ENCODE results near the gene SET. TPM values are rescaled to one million over a fixed set of nuclear protein-coding genes. Genes with fewer than 3 reads are reported as not detected.

Gene SET
- total RNA-seq, 4 donors from 2014 or later, result 209 to 355 (median 256) TPM

- TF ChIP-seq POLR2AphosphoS5 (IDR thresholded peaks at IDR 0.05) (no peak), POLR2A (IDR thresholded peaks at IDR 0.05) (no peak), EP300 (IDR thresholded peaks at IDR 0.05) (no peak), CTCF (IDR thresholded peaks at IDR 0.05) (no peak)
- Histone ChIP-seq H3K27ac (no peak overlapping the region), H3K4me3 (no peak overlapping the region), H3K4me1 (peaks cover 0 to 7% (median 0%) of the 10 kb centered on the region in 3 donors), H3K36me3 (peaks cover 0 to 50% of the 10 kb centered on the region in 2 donors), H3K9me3 (no peaks in the 10 kb centered on the region), H3K27me3 (no peaks in the 10 kb centered on the region)
- ATAC-seq, result no peak
- WGBS, 2 donors (ENCODE audit: low coverage in 1 of 2), result 90% methylated on average over 2 to 3 of the region's 27 CpGs
Observed at GRCh38 chr9:128729766-128730517, 40.9 kb downstream of the SET start.

GRCh38 chr9:128731093-128731492 is 42.1 kb downstream of the SET start:
- no peak for TF ChIP-seq EP300 (IDR thresholded peaks at IDR 0.05)
- no peak for TF ChIP-seq POLR2AphosphoS5 (IDR thresholded peaks at IDR 0.05)
- no peak for TF ChIP-seq POLR2A (IDR thresholded peaks at IDR 0.05)
- 78 to 88% methylated on average over 6 to 13 of the region's 13 CpGs for WGBS, 2 donors (ENCODE audit: low coverage in 1 of 2)
- Histone ChIP-seq H3K4me3 (no peak overlapping the region), H3K9me3 (no peaks in the 10 kb centered on the region), H3K36me3 (peaks cover 0 to 59% of the 10 kb centered on the region in 2 donors), H3K27ac (no peak overlapping the region), H3K4me1 (peaks cover 0 to 5% (median 0%) of the 10 kb centered on the region in 3 donors), H3K27me3 (no peaks in the 10 kb centered on the region)
- ATAC-seq, result no peak

- TF ChIP-seq POLR2AphosphoS5 (IDR thresholded peaks at IDR 0.05), result no peak
- no peak for TF ChIP-seq EP300 (IDR thresholded peaks at IDR 0.05)
- no peak for TF ChIP-seq POLR2A (IDR thresholded peaks at IDR 0.05)
- no peak for TF ChIP-seq CTCF (IDR thresholded peaks at IDR 0.05)
- H3K27me3 ChIP-seq, result no peaks in the 10 kb centered on the region
- no peak overlapping the region for H3K27ac ChIP-seq
- peaks cover 0 to 65% of the 10 kb centered on the region in 2 donors for H3K36me3 ChIP-seq
- 52 to 83% methylated on average over 5 to 6 of the region's 9 CpGs for WGBS, 2 donors (ENCODE audit: low coverage in 1 of 2)
- peaks cover 0 to 5% (median 0%) of the 10 kb centered on the region in 3 donors for H3K4me1 ChIP-seq
- no peak for ATAC-seq
- no peak overlapping the region for H3K4me3 ChIP-seq
- no peaks in the 10 kb centered on the region for H3K9me3 ChIP-seq
Observed at GRCh38 chr9:128731691-128732090, 42.7 kb downstream of the SET start.

- peaks cover 0 to 74% of the 10 kb centered on the region in 2 donors for H3K36me3 ChIP-seq
- 80 to 85% methylated on average over 10 to 11 of the region's 13 CpGs for WGBS, 2 donors (ENCODE audit: low coverage in 1 of 2)
- TF ChIP-seq POLR2AphosphoS5 (IDR thresholded peaks at IDR 0.05), result no peak
- no peak for TF ChIP-seq CTCF (IDR thresholded peaks at IDR 0.05)
- H3K4me1 ChIP-seq, result peaks cover 0 to 5% (median 0%) of the 10 kb centered on the region in 3 donors
- no peak for ATAC-seq
- no peaks in the 10 kb centered on the region for H3K27me3 ChIP-seq
- no peak overlapping the region for H3K4me3 ChIP-seq
- H3K27ac ChIP-seq, result no peak overlapping the region
- H3K9me3 ChIP-seq, result no peaks in the 10 kb centered on the region
Observed at GRCh38 chr9:128732576-128732975, 43.6 kb downstream of the SET start.

GRCh38 chr9:128733256-128733655 is 44.2 kb downstream of the SET start:
- Histone ChIP-seq H3K4me3 (no peak overlapping the region), H3K9me3 (no peaks in the 10 kb centered on the region), H3K4me1 (peaks cover 0 to 5% (median 0%) of the 10 kb centered on the region in 3 donors), H3K27ac (peak overlapping the region in 3 of 4 donors; percentile 51 to 65 (median 58)), H3K27me3 (no peaks in the 10 kb centered on the region), H3K36me3 (peaks cover 0 to 81% of the 10 kb centered on the region in 2 donors)
- TF ChIP-seq CTCF (IDR thresholded peaks at IDR 0.05) (peak in 3 of 4 experiments; percentile 37 to 66 (median 47)), POLR2AphosphoS5 (IDR thresholded peaks at IDR 0.05) (no peak)
- 40% methylated on average over 3 of the region's 9 CpGs; no CpG with 5 or more reads in 1 of the 2 donors for WGBS, 2 donors (ENCODE audit: low coverage in 1 of 2)
- ATAC-seq, result peak; percentile 72

Data from gastroesophageal sphincter (tissue), 4 donors.